ENCODE measurements around the gene PLXNA4. TPM values are rescaled to one million over a fixed set of nuclear protein-coding genes. Genes with fewer than 3 reads are reported as not detected.
"Not testable (repeated sequence)": the region's sequence is repeated elsewhere in the genome, so short reads cannot be mapped to it uniquely, and the experiment has no call there.

Gene PLXNA4
- polyA plus RNA-seq, 4 donors = 10.5 to 15.5 (median 12.5) TPM

- DNase-seq (ENCODE audit: low read depth in 4 of 4, low spot score in 2 of 4) = no peak
Observed at GRCh38 chr7:132397070-132397469, 179.2 kb downstream of the PLXNA4 start.

- DNase-seq (ENCODE audit: low read depth in 4 of 4, low spot score in 2 of 4) = no peak
Observed at GRCh38 chr7:132395361-132395760, 180.9 kb downstream of the PLXNA4 start.

DNA sequence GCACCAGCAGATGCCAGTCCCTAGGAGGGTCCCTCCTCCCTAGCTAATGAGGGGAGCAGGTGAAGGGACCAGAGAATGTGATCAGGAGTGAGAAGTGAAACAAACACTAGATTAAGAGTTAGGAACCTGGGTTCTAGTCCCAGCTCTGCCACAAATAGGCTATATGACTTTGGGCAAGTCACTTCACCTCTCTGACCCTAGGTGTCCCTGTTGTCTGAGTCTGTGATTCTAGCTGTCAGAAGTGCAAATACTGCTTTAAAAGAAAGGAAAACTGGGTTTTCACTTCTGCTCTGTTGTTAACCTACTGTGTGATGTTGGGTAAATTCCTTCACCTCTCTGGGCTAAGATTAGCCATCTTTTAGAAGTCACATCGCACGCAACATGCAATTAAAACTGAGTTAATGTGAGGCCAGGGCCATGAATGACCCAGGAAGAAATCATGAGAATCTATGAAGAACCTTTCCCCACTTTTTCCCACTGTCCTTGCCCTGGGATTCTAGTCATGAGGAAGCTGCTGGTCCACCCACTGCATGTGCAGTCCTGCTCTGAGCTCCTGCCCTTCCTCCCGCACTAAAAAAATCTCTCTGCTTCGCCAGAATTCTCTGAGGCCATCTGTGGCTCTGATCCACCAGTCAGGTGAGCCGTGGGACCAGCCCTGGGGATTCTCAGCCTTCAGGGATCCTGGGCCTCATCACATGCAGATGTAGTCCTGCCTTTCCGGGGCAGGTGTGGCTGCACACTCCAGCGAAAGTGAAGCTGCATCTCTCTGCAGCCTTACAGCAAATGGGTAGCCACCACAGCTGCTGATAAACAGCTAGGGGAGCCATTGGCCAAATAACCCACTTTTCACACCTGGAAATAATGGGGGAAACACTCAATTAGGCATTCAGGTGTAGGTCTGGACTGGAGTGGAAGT lies 181.7 kb downstream of the PLXNA4 start:
- DNase-seq (ENCODE audit: low read depth in 4 of 4, low spot score in 2 of 4) = no peak

GRCh38 chr7:132393789-132394261 lies 182.4 kb downstream of the PLXNA4 start:
- no peak for DNase-seq (ENCODE audit: low read depth in 4 of 4, low spot score in 2 of 4)

GRCh38 chr7:132392713-132393112 lies 183.6 kb downstream of the PLXNA4 start:
- DNase-seq (ENCODE audit: low read depth in 4 of 4, low spot score in 2 of 4) = no peak

DNA sequence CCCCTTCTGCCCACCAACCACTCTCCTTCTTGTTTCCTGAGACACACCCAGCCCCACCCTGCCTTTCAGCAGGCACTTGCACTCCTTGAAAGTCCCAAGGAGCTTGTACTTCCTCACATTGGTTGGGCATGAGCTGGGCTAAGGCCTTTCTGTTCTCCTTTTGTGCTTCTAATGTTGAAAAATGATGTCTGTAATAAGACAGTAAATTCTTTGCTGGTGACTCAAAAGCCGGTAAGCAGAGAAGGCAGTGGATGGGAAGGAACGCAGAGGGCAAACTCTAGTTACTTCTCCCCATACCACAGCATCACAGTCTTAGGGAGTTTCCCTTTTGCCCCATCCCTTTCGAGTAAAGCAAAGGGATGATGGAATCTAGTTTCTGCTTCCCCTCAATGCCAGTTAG lies 185.6 kb downstream of the PLXNA4 start:
- DNase-seq (ENCODE audit: low read depth in 4 of 4, low spot score in 2 of 4) = no peak

DNA sequence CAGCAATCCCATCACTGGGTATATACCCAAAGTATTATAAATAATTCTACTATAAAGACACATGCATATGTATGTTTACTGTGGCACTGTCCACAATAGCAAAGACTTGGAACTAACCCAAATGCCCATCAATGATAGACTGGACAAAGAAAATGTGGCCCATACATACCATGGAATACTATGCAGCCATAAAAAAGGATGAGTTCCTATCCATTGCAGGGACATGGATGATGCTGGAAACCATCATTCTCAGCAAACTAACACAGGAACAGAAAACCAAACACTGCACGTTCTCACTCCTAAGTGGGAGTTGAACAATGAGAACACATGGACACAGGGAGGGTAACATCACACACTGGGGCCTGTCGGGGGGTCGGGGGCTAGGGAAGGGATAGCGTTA lies 186.2 kb downstream of the PLXNA4 start:
- DNase-seq (ENCODE audit: low read depth in 4 of 4, low spot score in 2 of 4) = not testable (repeated sequence)

DNA sequence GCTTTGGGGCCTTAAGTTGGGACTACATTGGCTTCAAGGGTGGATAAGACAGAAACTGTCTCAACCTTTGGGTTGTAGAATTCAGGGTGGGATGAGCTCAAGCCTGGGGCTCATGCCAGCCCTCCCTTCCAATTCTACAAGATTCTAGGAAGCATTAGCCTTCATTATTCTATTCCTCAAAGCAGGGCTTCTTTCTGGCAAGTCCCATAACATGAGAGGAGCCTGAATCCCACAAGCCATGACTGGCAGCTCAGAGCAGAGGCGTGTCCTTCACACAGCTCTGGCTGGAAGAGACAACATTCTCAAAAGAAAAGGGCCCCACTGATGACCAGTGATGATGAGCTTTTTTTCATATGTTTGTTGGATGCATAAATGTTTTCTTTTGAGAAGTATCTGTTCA lies 187.6 kb downstream of the PLXNA4 start:
- no peak for DNase-seq (ENCODE audit: low read depth in 4 of 4, low spot score in 2 of 4)

GRCh38 chr7:132387596-132387995 lies 188.7 kb downstream of the PLXNA4 start:
- no peak for DNase-seq (ENCODE audit: low read depth in 4 of 4, low spot score in 2 of 4)

- DNase-seq (ENCODE audit: low read depth in 4 of 4, low spot score in 2 of 4) = peak in 1 of 4 donors; percentile 68
Observed at GRCh38 chr7:132386201-132386681, 190.0 kb downstream of the PLXNA4 start.

GRCh38 chr7:132383962-132384361 lies 192.3 kb downstream of the PLXNA4 start:
- DNase-seq (ENCODE audit: low read depth in 4 of 4, low spot score in 2 of 4) = no peak

DNA sequence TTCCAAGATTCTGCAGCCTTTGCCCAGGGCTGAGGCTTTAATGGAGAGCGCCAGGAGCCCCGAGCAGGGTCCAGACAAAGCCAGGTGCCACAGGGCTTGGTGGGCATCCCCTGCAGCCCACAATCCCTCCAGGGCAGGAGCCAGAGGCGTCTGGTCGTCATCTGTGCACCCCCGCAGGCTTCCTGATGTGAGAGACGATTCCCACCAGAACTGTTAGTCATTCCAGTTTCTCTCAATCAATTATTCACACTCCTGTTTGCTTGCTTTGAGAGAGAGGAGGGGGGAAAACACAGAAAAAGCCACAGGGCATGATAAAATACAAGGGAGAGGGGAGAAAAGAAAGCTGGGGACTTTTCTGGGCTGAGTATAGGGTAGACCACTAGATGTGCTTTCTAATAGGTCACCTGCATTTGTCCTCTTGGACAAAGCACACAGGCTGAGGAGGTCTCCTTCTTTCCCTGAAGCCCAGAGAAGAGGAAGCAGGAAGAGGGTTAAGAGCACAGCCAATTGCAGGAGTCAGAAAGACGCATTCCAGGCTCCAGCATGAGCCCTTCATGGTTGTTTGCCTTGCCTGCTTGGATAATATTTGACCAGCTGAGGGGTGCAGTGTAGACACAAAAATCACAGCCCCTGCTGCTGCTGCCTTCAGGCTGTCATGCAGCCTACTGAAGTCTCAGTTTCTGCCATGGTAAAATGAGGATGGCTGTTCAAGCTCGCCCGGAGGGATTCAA lies 194.4 kb downstream of the PLXNA4 start:
- DNase-seq (ENCODE audit: low read depth in 4 of 4, low spot score in 2 of 4) = no peak

- DNase-seq (ENCODE audit: low read depth in 4 of 4, low spot score in 2 of 4) = no peak
Observed at GRCh38 chr7:132380059-132380458, 196.2 kb downstream of the PLXNA4 start.

GRCh38 chr7:132379292-132379691 lies 197.0 kb downstream of the PLXNA4 start:
- no peak for DNase-seq (ENCODE audit: low read depth in 4 of 4, low spot score in 2 of 4)

DNA sequence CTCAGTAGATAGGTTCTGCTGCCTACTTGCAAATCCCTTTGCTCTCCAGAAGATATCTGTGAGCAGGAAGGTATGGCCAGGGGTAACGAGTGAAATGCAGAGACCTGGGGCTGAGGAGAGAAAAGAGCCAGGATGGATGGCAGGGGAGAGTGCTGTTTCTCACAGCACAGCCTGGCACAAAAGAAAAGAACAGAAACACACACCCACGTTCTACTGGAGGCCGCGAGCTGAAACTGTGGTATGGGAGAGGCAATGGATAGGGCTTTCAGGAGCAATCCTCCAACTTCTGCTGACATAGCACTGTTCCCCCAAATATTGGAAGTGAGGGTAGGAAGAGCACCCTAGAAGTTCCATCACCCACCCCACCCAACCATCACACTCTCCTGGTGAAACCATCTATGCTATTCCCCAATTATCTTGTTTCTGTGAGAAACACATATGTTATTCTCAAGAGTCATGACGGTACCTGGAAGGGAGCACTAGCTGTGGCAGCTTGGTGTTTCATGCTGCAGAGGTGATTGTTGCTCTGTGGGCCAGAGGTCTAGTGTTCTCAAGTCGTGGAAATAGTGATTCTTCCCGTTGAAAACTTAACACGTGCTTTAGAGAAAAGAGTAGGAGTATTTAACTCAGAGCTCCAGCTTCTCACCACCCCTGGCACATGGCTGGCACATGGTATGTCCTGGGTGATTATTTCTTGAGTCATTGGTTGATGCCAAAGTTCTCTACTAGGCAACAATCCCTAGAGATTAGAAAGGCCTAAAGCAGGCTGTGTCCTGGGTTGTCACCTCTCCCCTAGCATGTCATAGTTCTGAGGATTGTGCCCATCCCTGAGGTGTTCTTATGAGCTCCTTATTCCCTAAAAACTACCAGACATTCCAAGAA lies 198.3 kb downstream of the PLXNA4 start:
- no peak for DNase-seq (ENCODE audit: low read depth in 4 of 4, low spot score in 2 of 4)

DNA sequence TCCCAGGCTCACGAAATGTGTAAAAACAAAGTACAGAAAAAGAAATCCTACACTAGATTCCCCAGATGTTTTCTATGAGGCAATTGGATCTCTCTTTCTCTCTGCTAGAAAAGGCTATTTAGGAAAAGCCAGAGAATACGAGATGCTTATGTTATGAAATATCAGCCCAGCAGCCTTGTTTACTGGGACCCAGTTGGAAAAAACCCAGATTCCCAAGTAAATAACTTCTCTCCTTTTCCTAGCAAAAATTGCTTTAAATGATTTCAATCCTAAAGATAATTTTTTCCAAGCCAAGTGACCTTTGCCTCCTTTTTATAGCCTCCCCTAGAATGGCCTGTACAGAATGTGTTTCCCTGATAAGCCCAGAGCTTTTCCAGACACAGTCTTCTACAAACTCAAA lies 199.3 kb downstream of the PLXNA4 start:
- DNase-seq (ENCODE audit: low read depth in 4 of 4, low spot score in 2 of 4) = no peak

DNA sequence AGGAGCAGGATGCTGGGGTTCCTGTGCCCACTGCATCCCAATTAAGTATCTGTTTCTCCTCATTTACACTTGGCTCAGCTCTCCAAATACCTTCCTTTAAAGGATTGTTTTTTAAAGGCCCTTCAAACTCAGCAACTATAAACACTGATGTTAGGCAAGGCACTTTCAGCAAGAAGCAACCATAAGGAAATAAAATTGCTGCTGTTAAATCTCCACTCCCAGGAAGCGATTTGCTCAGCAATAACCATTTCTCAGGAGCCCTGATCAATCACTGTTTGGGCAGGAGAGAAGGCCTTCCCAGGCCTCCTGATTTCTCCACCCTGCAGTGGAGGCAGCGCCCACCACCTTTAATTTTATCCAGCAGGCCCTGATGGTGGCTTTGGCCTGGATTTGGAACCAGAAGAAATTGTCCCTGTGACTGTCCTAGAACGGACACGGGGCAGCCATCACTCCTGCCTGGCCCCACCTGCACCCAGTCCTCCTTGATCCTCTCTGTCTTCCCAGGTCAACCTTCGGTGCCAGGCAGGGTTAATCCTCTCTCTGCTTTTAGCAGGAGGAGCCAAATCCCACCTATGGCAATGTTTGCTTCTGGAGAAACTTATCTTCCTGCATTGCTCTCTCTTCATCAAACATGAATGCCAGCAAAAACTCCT lies 199.8 kb downstream of the PLXNA4 start:
- DNase-seq (ENCODE audit: low read depth in 4 of 4, low spot score in 2 of 4) = no peak

DNA sequence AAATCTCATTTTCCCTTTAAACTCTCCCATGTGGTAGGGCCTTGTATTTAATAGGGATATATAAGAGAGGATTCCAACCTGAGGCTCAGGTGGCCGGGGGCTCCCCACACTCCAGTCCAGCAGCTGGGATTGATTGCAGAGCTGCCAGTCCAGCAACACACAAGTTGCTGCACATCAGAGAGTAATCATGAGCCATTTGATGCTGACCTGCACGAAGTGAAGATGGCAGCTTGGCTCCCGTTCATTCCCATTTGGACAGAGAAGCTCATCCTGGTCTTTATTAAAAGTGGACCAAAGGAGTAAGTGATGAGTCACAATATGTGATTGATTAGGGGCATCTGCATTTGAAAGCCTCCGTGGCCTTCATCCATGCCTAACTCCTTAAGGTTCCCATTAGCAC lies 202.4 kb downstream of the PLXNA4 start:
- DNase-seq (ENCODE audit: low read depth in 4 of 4, low spot score in 2 of 4) = no peak

GRCh38 chr7:132373041-132373440 lies 203.2 kb downstream of the PLXNA4 start:
- no peak for DNase-seq (ENCODE audit: low read depth in 4 of 4, low spot score in 2 of 4)

- no peak for DNase-seq (ENCODE audit: low read depth in 4 of 4, low spot score in 2 of 4)
Observed at GRCh38 chr7:132371948-132372347, 204.3 kb downstream of the PLXNA4 start.
